ENCODE data around the gene MFGE8.

MFGE8 gene

GRCh38 chr15:88866295-88866881 is 46.8 kb downstream of the MFGE8 start:
- H3K9me3 ChIP-seq = no peaks in the 10 kb centered on the region
- H3K4me3 ChIP-seq (ENCODE audit: low read depth, low read length) = no peak overlapping the region
- no peaks in the 10 kb centered on the region for H3K36me3 ChIP-seq
- TF ChIP-seq, protein P1, sequence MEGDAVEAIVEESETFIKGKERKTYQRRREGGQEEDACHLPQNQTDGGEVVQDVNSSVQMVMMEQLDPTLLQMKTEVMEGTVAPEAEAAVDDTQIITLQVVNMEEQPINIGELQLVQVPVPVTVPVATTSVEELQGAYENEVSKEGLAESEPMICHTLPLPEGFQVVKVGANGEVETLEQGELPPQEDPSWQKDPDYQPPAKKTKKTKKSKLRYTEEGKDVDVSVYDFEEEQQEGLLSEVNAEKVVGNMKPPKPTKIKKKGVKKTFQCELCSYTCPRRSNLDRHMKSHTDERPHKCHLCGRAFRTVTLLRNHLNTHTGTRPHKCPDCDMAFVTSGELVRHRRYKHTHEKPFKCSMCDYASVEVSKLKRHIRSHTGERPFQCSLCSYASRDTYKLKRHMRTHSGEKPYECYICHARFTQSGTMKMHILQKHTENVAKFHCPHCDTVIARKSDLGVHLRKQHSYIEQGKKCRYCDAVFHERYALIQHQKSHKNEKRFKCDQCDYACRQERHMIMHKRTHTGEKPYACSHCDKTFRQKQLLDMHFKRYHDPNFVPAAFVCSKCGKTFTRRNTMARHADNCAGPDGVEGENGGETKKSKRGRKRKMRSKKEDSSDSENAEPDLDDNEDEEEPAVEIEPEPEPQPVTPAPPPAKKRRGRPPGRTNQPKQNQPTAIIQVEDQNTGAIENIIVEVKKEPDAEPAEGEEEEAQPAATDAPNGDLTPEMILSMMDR (IDR thresholded peaks at IDR 0.05; ENCODE audit: low read depth, low read length) = no peak
- H3K27me3 ChIP-seq = peaks cover 11% of the 10 kb centered on the region
- no peaks in the 10 kb centered on the region for H3K4me1 ChIP-seq
- DNase-seq = no peak

GRCh38 chr15:88865498-88866099 is 47.6 kb downstream of the MFGE8 start:
- no peak overlapping the region for H3K4me3 ChIP-seq (ENCODE audit: low read depth, low read length)

GRCh38 chr15:88864861-88865497 is 48.2 kb downstream of the MFGE8 start:
- TF ChIP-seq, protein P1 (IDR thresholded peaks at IDR 0.05; ENCODE audit: low read depth, low read length) = no peak
- DNase-seq = no peak
- Histone ChIP-seq H3K36me3 (no peaks in the 10 kb centered on the region), H3K27me3 (peaks cover 10% of the 10 kb centered on the region), H3K9me3 (no peaks in the 10 kb centered on the region), H3K4me3 (ENCODE audit: low read depth, low read length) (no peak overlapping the region), H3K4me1 (no peaks in the 10 kb centered on the region)

More at GRCh38 chr15:88865498-88866099, 47.6 kb downstream of the MFGE8 start:
- no peak for DNase-seq
- peaks cover 10% of the 10 kb centered on the region for H3K27me3 ChIP-seq
- H3K9me3 ChIP-seq = no peaks in the 10 kb centered on the region
- TF ChIP-seq, protein P1 (IDR thresholded peaks at IDR 0.05; ENCODE audit: low read depth, low read length) = no peak
- H3K36me3 ChIP-seq = no peaks in the 10 kb centered on the region
- H3K4me1 ChIP-seq = no peaks in the 10 kb centered on the region

DNA sequence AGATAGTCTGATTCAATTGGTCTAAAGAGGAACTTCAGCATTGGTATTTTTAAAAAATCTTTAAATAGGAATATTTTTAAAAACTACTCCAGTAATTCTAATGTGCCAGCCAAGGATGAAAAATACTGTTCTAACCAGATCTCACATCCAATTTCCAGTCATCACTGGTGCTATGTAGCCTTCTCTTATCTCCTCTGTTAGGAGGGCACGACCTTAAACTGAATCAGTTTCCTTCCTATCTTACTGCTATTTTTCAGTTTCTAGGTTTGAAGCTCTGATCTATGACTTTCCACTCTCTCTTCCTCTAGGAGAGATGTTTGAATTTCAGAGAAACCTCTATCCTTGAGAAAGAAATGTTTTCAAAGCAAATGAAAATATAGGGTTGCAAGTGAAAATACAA is 49.8 kb downstream of the MFGE8 start:
- Histone ChIP-seq H3K36me3 (no peaks in the 10 kb centered on the region), H3K4me3 (ENCODE audit: low read depth, low read length) (no peak overlapping the region), H3K27me3 (peaks cover 11% of the 10 kb centered on the region), H3K9me3 (no peaks in the 10 kb centered on the region), H3K4me1 (no peaks in the 10 kb centered on the region)
- no peak for DNase-seq
- TF ChIP-seq, protein P1 (IDR thresholded peaks at IDR 0.05; ENCODE audit: low read depth, low read length) = no peak

- TF ChIP-seq, protein P1 (IDR thresholded peaks at IDR 0.05; ENCODE audit: low read depth, low read length) = no peak
- DNase-seq = no peak
- no peaks in the 10 kb centered on the region for H3K9me3 ChIP-seq
- peaks cover 14% of the 10 kb centered on the region for H3K27me3 ChIP-seq
- H3K36me3 ChIP-seq = no peaks in the 10 kb centered on the region
- H3K4me3 ChIP-seq (ENCODE audit: low read depth, low read length) = no peak overlapping the region
- no peaks in the 10 kb centered on the region for H3K4me1 ChIP-seq
Measured at GRCh38 chr15:88860212-88860611, 53.0 kb downstream of the MFGE8 start.

GRCh38 chr15:88859550-88859949 is 53.6 kb downstream of the MFGE8 start:
- Histone ChIP-seq H3K27me3 (peaks cover 14% of the 10 kb centered on the region), H3K4me3 (ENCODE audit: low read depth, low read length) (no peak overlapping the region), H3K4me1 (no peaks in the 10 kb centered on the region), H3K9me3 (no peaks in the 10 kb centered on the region), H3K36me3 (no peaks in the 10 kb centered on the region)
- DNase-seq = no peak
- TF ChIP-seq, protein P1 (IDR thresholded peaks at IDR 0.05; ENCODE audit: low read depth, low read length) = no peak

Measured in BE2C (cell line).